GM18499 (cell line): ENCODE measurements around the gene SCN3B.

Experiments used
- ATAC-seq: cut with Tn5 transposase; IDR thresholded peaks from one replicate; pipeline ENCODE4 v1.9.1; 2021; ENCODE audit warnings: moderate number of reproducible peaks; ENCODE audit not compliant: insufficient read depth, unreplicated experiment

The SCN3B gene

GRCh38 chr11:123659965-123660364 is 5.5 kb upstream of the SCN3B start:
- ATAC-seq = peak; percentile 95

GRCh38 chr11:123659311-123659710 is 4.9 kb upstream of the SCN3B start:
- ATAC-seq = no peak

GRCh38 chr11:123653827-123654565 is 428 bp downstream of the SCN3B start:
- no peak for ATAC-seq

- no peak for ATAC-seq
These were observed 969 bp downstream of the SCN3B start for GRCh38 chr11:123653483-123653826.

DNA sequence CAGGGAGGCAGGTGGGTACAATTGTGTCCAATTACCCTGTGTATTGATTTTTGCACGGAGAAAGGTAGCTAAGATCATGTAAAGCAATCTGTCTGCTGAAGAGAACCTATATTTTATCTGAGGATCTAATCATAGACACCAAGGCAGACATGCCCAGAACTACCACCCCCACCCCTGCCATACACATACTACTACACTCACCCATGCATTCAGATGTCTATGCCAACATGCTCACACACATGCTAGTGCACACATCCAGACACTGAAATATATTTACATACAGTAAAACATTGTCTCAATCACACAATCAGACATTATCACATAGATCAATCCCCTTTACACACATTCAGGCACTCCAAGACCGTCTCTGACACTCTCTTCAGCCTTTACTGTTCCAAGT is 1.8 kb downstream of the SCN3B start:
- no peak for ATAC-seq

GRCh38 chr11:123650901-123651300 is 3.5 kb downstream of the SCN3B start:
- ATAC-seq = no peak

DNA sequence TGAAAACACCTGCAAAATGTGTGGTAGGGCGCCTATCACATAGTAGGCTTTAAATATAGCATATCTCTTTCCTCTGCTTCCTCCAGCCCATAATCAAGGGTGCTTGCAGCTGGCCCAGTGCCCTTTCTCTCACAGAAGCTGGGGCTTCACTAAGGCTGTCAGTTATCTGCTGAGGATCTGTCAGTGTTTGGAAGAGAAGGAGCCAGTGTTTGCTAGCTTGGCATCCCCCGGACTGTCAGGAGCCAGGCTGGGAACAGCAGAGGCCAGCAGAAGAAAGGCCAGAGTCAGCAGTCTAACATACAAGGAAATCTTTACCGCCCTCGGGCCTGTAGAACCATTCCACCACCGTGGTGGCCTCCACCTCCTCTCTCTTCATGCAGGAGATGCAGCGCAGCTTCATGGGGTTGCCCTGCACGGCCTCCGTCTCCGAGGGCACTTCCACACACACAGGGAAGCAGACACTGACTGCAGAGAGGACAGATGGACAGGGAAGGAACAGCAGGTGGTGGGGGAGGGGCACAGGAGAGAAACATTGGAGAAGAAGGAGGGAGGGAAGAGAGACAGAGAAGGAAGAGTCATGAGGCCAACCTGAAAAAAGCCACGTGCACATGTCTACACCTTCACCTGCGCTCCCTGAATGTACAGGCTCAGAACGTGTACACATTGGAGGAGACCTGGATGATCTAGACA is 9.0 kb downstream of the SCN3B start:
- no peak for ATAC-seq

- ATAC-seq = no peak
These were observed 12.0 kb downstream of the SCN3B start for GRCh38 chr11:123642435-123642834.

- ATAC-seq = no peak
These were observed 13.0 kb downstream of the SCN3B start for GRCh38 chr11:123641495-123641840.

DNA sequence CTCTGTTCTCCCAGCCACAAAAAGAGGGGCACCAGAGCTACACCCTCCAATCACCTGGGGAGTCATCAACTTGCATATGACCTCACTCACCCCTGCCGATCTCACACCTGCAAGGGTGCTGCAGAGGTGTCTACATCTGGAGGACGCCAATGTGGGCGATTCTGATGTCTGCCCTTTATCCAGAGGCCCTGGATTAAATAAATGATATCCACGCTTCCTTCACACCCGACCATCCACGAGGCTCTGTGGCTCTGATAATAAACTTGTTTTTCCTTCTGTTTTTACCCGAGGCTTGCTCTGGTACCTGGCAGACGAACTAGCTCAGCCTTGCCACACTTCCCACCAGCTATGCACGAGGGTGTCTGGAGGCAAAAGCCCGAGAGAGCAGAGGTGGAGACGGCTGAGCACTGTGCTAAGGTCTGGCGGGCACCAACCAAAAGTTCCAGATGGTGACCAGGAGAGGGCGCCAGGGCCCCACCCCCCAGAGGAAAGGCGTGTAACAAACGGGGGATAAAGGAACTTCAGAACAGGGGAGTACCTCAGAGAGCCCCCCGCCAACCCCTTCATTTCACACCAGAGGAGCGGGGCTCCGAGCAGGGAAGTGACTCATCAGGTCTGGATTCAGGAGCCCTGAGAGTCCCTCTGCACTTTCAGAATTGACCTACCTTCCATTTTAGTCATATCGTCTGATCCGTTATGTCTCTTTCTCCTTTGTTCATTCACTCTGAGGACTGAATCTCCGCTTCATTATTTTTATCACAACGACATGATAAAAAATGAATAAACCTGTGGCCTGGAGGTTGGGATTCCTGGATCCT is 13.5 kb downstream of the SCN3B start:
- ATAC-seq = no peak

GRCh38 chr11:123640029-123640428 is 14.4 kb downstream of the SCN3B start:
- no peak for ATAC-seq

DNA sequence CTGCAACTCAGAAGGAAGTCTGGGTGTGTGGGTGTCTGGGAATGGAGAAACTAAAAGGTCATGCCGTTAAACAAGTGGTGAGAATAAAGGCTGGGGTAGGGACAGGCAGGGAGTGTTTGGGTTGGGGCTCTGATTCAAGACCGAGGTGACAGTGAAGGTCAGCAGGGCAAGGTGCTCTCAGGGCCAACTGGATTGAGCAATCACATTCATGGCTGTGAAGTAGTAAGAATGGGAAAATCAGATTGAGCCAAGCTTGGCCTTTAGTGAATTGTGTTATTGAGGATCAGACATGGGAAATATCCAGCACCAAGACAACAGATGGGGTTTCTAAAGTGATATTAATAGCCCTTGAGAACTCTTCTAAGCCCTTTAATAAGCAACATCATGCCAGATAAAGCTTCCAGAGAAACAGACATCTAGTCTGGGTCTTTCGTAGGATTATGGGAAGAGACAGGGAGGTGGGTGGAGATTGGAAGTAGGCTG is 24.3 kb downstream of the SCN3B start:
- no peak for ATAC-seq

- ATAC-seq = no peak
These were observed 25.3 kb downstream of the SCN3B start for GRCh38 chr11:123628936-123629683.

- no peak for ATAC-seq
These were observed 29.4 kb downstream of the SCN3B start for GRCh38 chr11:123624974-123625373.

DNA sequence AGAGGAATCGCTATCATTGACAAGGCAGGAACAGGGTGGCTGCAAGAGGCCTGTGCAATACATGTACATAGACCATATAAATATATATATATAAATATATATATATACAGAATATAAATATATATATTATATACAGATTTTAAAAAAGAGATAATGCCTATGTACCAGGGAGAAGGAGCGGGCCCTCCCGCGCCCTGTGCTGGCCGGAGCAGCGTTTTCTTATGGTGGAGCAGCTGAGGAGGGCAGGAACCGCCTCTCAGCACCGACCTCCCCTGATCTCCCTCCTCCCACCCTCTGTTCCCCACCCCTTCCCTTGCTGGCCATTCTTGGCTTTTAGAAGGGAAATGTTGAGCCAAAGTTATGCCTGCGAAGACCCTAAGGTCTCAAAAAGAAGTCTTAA is 31.8 kb downstream of the SCN3B start:
- no peak for ATAC-seq

GRCh38 chr11:123616505-123617198 is 37.8 kb downstream of the SCN3B start:
- no peak for ATAC-seq

DNA sequence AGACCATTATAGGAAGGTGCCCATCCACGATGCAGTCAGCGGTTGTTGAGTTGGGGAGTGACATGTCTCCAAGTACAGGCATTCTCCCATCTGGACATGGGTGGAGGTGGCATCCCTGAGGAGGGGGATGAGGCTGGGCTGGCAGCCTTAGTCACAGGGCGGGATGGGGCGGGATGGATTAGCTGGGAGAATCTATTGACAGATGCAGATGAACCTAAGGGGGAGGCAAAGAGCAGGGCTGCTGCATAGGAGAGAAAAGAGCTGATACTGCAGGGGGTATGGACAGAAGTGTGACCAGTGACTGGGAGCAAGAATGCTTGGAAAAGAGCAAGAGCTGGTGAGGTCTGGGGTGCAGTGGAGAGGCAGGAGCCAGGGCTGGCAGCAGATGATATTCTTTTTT is 42.7 kb downstream of the SCN3B start:
- no peak for ATAC-seq

GRCh38 chr11:123608945-123609344 is 45.5 kb downstream of the SCN3B start:
- ATAC-seq = no peak

- no peak for ATAC-seq
These were observed 46.1 kb downstream of the SCN3B start for GRCh38 chr11:123608371-123608770.

- no peak for ATAC-seq
These were observed 46.6 kb downstream of the SCN3B start for GRCh38 chr11:123607781-123608180.
